HepG2 (cell line): ENCODE data around the gene UPB1. TPM values are rescaled to one million over a fixed set of nuclear protein-coding genes. Genes with fewer than 3 reads are reported as not detected.

Experiments
- AKAP8 ChIP-seq: sonication (generic); formaldehyde crosslinking; IDR thresholded peaks from 2 replicates; pipeline ENCODE4 v1.5.1; 2020; ENCODE audit warnings: mild to moderate bottlenecking, missing genetic modification reagents
- CCDC6 ChIP-seq: sonication (generic); formaldehyde crosslinking; IDR thresholded peaks from 2 replicates; pipeline ENCODE4 v1.8.1; 2022; ENCODE audit warnings: mild to moderate bottlenecking, missing genetic modification reagents, moderate library complexity
- ETV6 ChIP-seq: sonication (generic); formaldehyde crosslinking; conservative IDR thresholded peaks from 2 replicates; pipeline ENCODE4 v1.4.0; 2020; ENCODE audit warnings: missing genetic modification reagents
- FOXK1 ChIP-seq: sonication (generic); formaldehyde crosslinking; IDR thresholded peaks from 2 replicates; pipeline ENCODE4 v1.4.0; 2020; ENCODE audit warnings: low read depth, missing genetic modification reagents, borderline replicate concordance
- GABPB1 ChIP-seq: IDR thresholded peaks from 2 replicates; pipeline ENCODE4 v1.6.1; 2016; ENCODE audit warnings: mild to moderate bottlenecking, missing genetic modification reagents, moderate library complexity, missing compliant biosample characterization
- GATAD1 ChIP-seq: IDR thresholded peaks from 2 replicates; pipeline ENCODE4 v1.6.1; 2016; ENCODE audit warnings: missing genetic modification reagents, missing compliant biosample characterization
- KMT2A ChIP-seq: sonication (generic); formaldehyde crosslinking; IDR thresholded peaks from 2 replicates; pipeline ENCODE4 v1.4.0; 2020; ENCODE audit warnings: missing genetic modification reagents
- MXD3 ChIP-seq: IDR thresholded peaks from 2 replicates; pipeline ENCODE4 v1.6.1; 2016; ENCODE audit warnings: mild to moderate bottlenecking, missing biosample characterization, missing genetic modification reagents
- NONO ChIP-seq, 2 experiments: fragments of 450-650 bp in 1 of 2; sonication (generic) in 1 of 2; formaldehyde crosslinking in 1 of 2; IDR thresholded peaks in 1 of 2; conservative IDR thresholded peaks in 1 of 2; 2 replicates each; pipeline versions ENCODE4 v1.6.1 to v1.8.0; 2017 to 2022; ENCODE audit warnings: mild to moderate bottlenecking in 1 of 2, missing genetic modification reagents in 1 of 2, moderate library complexity in 1 of 2
- NR0B2 ChIP-seq: sonication (generic); formaldehyde crosslinking; IDR thresholded peaks from 2 replicates; pipeline ENCODE4 v1.4.0; 2020; ENCODE audit warnings: mild to moderate bottlenecking, missing genetic modification reagents
- POLR2AphosphoS2 ChIP-seq: IDR thresholded peaks from 2 replicates; pipeline ENCODE4 v1.6.1; 2011; ENCODE audit warnings: low read depth, low read length, improper control_type of control experiment
- PRPF4 ChIP-seq: fragments of 200-400 bp; formaldehyde crosslinking; IDR thresholded peaks from 2 replicates; pipeline ENCODE4 v1.6.1; 2016; ENCODE audit warnings: low read length, low read depth; ENCODE audit not compliant: poor library complexity, severe bottlenecking
- SP5 ChIP-seq: IDR thresholded peaks from 2 replicates; pipeline ENCODE4 v1.6.1; 2016; ENCODE audit warnings: low read depth, borderline replicate concordance
- YY1 ChIP-seq: IDR thresholded peaks from 2 replicates; pipeline ENCODE4 v1.6.1; 2011; ENCODE audit warnings: low read length, low read depth, moderate library complexity, mild to moderate bottlenecking; ENCODE audit not compliant: insufficient read depth, insufficient replicate concordance
- ZC3H13 ChIP-seq: sonication (generic); formaldehyde crosslinking; IDR thresholded peaks from 2 replicates; pipeline ENCODE4 v1.8.1; 2023; ENCODE audit warnings: mild to moderate bottlenecking, missing genetic modification reagents, moderate library complexity
- ZEB1 ChIP-seq: IDR thresholded peaks from 2 replicates; pipeline ENCODE4 v1.6.1; 2012; ENCODE audit warnings: mild to moderate bottlenecking, low read depth, inconsistent platforms; ENCODE audit not compliant: insufficient replicate concordance
- ZNF34 ChIP-seq: sonication (generic); formaldehyde crosslinking; IDR thresholded peaks from 2 replicates; pipeline ENCODE4 v1.4.0; 2020; ENCODE audit warnings: mild to moderate bottlenecking, missing genetic modification reagents, borderline replicate concordance
- ZNF484 ChIP-seq: sonication (generic); formaldehyde crosslinking; IDR thresholded peaks from 2 replicates; pipeline ENCODE4 v1.5.1; 2020; ENCODE audit warnings: mild to moderate bottlenecking, low read depth, missing genetic modification reagents, borderline replicate concordance
- ZNF501 ChIP-seq: sonication (generic); formaldehyde crosslinking; IDR thresholded peaks from 2 replicates; pipeline ENCODE4 v1.5.1; 2020; ENCODE audit warnings: mild to moderate bottlenecking, moderate library complexity, missing genetic modification reagents
- ZNF598 ChIP-seq: sonication (generic); formaldehyde crosslinking; IDR thresholded peaks from 2 replicates; pipeline ENCODE4 v1.5.1; 2020; ENCODE audit warnings: mild to moderate bottlenecking, missing genetic modification reagents, borderline replicate concordance
- ZNF672 ChIP-seq: sonication (generic); formaldehyde crosslinking; IDR thresholded peaks from 2 replicates; pipeline ENCODE4 v1.8.1; 2022; ENCODE audit warnings: missing genetic modification reagents
- ZNF678 ChIP-seq: sonication (generic); formaldehyde crosslinking; IDR thresholded peaks from 2 replicates; pipeline ENCODE4 v1.4.0; 2020; ENCODE audit warnings: mild to moderate bottlenecking, missing genetic modification reagents
- ZNF879 ChIP-seq: sonication (generic); formaldehyde crosslinking; IDR thresholded peaks from 2 replicates; pipeline ENCODE4 v1.8.1; 2023; ENCODE audit warnings: missing genetic modification reagents
- polyA plus RNA-seq, 8 experiments: library from polyadenylated mRNA; depleted of rRNA in 3 of 8; stranded (reverse) in 7 of 8; unstranded in 1 of 8; fragments of >200 nt; fragmentation: Illumina TruSeq in 4 of 8; extraction: Trizol in 4 of 8; gene quantifications; 2 replicates each; pipeline versions ENCODE4 v1.2.1 to v1.2.3, GENCODE V29; 2011 to 2016; ENCODE audit warnings: low read depth in 4 of 8, missing spikeins in 1 of 8, mixed read lengths in 1 of 8; ENCODE audit not compliant: insufficient read depth in 1 of 8
- total RNA-seq, 5 experiments: library from RNA; depleted of rRNA; stranded (reverse); fragments of >200 nt; fragmentation: Illumina TruSeq; extraction: Trizol; gene quantifications; 2 replicates each; pipeline ENCODE4 v1.2.3, GENCODE V29; 2016; ENCODE audit warnings: low read depth in 1 of 5
- TF ChIP-seq, protein P1 (sequence below): IDR thresholded peaks from 2 replicates; pipeline ENCODE4 v1.6.1; 2016; ENCODE audit warnings: low read depth
- TF ChIP-seq, protein P2 (sequence below): sonication (generic); formaldehyde crosslinking; IDR thresholded peaks from 2 replicates; pipeline ENCODE4 v1.4.0; 2020; ENCODE audit warnings: mild to moderate bottlenecking, low read depth, missing genetic modification reagents

The UPB1 gene
- total and polyA plus RNA-seq, 2 of the 13 experiments (the other 11 are each of a cell fraction or from before 2014, with no cell fraction given), result 0.38 to 1.2 TPM

DNA sequence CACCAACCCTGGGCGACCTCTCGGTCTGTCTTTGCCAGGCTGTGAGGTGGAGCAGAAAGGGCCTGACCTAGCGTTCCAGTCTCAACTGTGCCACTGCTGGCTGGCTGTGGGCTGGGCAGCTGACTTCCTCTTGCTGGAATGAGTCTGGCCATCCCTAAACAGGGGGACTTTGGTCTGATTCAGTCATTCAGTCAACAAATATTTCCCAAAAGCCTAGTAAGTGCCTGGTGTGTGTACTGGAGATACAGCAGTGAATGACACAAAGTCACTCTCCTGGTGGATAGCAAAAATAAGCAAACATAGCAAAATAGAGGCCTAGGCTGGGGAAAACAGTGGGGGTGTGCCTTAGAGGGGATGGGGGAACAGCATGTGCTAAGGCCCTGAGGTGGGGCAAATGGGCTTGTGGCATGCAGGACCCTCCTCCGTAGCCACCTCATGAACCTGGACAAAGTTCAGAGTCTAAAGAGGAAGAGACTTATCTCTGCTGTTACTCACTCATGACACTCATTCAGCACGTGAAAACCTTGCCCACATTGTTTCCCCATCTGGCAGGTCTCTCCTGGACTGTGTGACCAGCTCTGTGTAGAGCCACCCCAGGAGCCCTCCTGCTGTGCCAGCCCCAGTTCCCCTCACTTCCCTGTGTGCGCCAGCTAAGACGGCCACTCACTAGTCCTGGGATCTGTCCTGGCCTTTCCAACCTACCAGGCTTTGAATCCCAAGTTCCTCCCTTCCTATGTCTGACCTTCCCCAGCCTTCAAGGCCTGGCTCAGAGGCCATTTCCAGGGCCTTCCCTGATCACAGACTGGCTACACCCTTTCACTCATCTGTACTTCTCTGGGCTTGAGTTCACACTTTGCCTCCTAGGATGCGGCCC is 55.1 kb downstream of the UPB1 start (continued):
- TF ChIP-seq YY1 (peak; percentile 29), MXD3 (CRISPR knock-in tag) (no peak; the same call in 1 of the 2 replicates), AKAP8 (CRISPR knock-in tag) (peak; percentile 61; the same call in 1 of the 2 replicates), ZNF484 (no peak), ZNF34 (CRISPR knock-in tag) (no peak), ZEB1 (no peak), ZNF501 (peak; percentile 37; the same call in 1 of the 2 replicates), FOXK1 (peak; percentile 77), NONO (IDR thresholded peaks at IDR 0.05) (no peak), NONO (CRISPR knock-in tag; conservative IDR thresholded peaks at IDR 0.05) (peak; percentile 87; the same call in 1 of the 2 replicates), ZNF879 (CRISPR knock-in tag) (no peak), GATAD1 (CRISPR knock-in tag) (peak; percentile 61), ETV6 (CRISPR knock-in tag) (no peak), ZNF598 (CRISPR knock-in tag) (peak; percentile 79; the same call in 1 of the 2 replicates), SP5 (CRISPR knock-in tag) (peak; percentile 71), PRPF4 (no peak), ZC3H13 (peak; percentile 16; the same call in 1 of the 2 replicates), POLR2AphosphoS2 (peak; percentile 72; the same call in 1 of the 2 replicates), KMT2A (CRISPR knock-in tag) (0 out of 2 replicates have a peak, but pooled peaks have one; percentile 26), ZNF672 (CRISPR knock-in tag) (no peak), CCDC6 (no peak; the same call in 1 of the 2 replicates), GABPB1 (CRISPR knock-in tag) (peak; percentile 68), ZNF678 (CRISPR knock-in tag) (peak; percentile 67; the same call in 1 of the 2 replicates), NR0B2 (CRISPR knock-in tag) (peak; percentile 88)
- TF ChIP-seq, protein P1, sequence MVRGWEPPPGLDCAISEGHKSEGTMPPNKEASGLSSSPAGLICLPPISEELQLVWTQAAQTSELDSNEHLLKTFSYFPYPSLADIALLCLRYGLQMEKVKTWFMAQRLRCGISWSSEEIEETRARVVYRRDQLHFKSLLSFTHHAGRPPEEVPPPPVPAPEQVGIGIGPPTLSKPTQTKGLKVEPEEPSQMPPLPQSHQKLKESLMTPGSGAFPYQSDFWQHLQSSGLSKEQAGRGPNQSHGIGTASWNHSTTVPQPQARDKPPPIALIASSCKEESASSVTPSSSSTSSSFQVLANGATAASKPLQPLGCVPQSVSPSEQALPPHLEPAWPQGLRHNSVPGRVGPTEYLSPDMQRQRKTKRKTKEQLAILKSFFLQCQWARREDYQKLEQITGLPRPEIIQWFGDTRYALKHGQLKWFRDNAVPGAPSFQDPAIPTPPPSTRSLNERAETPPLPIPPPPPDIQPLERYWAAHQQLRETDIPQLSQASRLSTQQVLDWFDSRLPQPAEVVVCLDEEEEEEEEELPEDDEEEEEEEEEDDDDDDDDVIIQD (CRISPR knock-in tag), result peak; percentile 82
- TF ChIP-seq, protein P2, sequence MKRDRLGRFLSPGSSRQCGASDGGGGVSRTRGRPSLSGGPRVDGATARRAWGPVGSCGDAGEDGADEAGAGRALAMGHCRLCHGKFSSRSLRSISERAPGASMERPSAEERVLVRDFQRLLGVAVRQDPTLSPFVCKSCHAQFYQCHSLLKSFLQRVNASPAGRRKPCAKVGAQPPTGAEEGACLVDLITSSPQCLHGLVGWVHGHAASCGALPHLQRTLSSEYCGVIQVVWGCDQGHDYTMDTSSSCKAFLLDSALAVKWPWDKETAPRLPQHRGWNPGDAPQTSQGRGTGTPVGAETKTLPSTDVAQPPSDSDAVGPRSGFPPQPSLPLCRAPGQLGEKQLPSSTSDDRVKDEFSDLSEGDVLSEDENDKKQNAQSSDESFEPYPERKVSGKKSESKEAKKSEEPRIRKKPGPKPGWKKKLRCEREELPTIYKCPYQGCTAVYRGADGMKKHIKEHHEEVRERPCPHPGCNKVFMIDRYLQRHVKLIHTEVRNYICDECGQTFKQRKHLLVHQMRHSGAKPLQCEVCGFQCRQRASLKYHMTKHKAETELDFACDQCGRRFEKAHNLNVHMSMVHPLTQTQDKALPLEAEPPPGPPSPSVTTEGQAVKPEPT (CRISPR knock-in tag), result 0 out of 2 replicates have a peak, but pooled peaks have one; percentile 29
